HepG2 (cell line): Measurements from ENCODE around the gene SNAP47.

Experiments
- ATF1 ChIP-seq: IDR thresholded peaks from 2 replicates; pipeline ENCODE4 v1.6.1; 2016; ENCODE audit warnings: mild to moderate bottlenecking, control low read depth
- CTCF ChIP-seq: sonication (generic); formaldehyde crosslinking; IDR thresholded peaks from 2 replicates; pipeline ENCODE4 v1.5.0; 2020; ENCODE audit warnings: mild to moderate bottlenecking, missing genetic modification reagents, moderate library complexity
- ELF1 ChIP-seq: sonication (generic); formaldehyde crosslinking; IDR thresholded peaks from 2 replicates; pipeline ENCODE4 v1.4.0; 2020; ENCODE audit warnings: missing genetic modification reagents
- FOXA1 ChIP-seq, 2 experiments: fragments of 450-650 bp in 1 of 2; sonication (generic) in 1 of 2; formaldehyde crosslinking in 1 of 2; IDR thresholded peaks; 2 replicates each; pipeline versions ENCODE4 v1.4.0 to v1.6.1; 2016 to 2020; ENCODE audit warnings: missing genetic modification reagents in 1 of 2
- HDAC2 ChIP-seq: sonication (generic); formaldehyde crosslinking; IDR thresholded peaks from 2 replicates; pipeline ENCODE4 v1.4.0; 2020; ENCODE audit warnings: missing genetic modification reagents
- NPAS2 ChIP-seq: sonication (generic); formaldehyde crosslinking; IDR thresholded peaks from 2 replicates; pipeline ENCODE4 v1.8.0; 2022; ENCODE audit warnings: mild to moderate bottlenecking, missing genetic modification reagents, borderline replicate concordance
- POLR2A ChIP-seq, 2 experiments: IDR thresholded peaks; 2 replicates each; pipeline ENCODE4 v1.6.1; 2011; ENCODE audit warnings: low read depth in 2 of 2, low read length in 2 of 2, mild to moderate bottlenecking in 1 of 2, moderate library complexity in 1 of 2; ENCODE audit not compliant: insufficient read depth in 1 of 2
- RFX5 ChIP-seq: IDR thresholded peaks from 2 replicates; pipeline ENCODE4 v1.6.1; 2011; ENCODE audit warnings: low read depth, low read length, improper control_type of control experiment
- SRF ChIP-seq: IDR thresholded peaks from 2 replicates; pipeline ENCODE4 v1.6.1; 2011; ENCODE audit warnings: mild to moderate bottlenecking, low read depth, low read length, moderate library complexity
- ZNF136 ChIP-seq: sonication (generic); formaldehyde crosslinking; IDR thresholded peaks from 2 replicates; pipeline ENCODE4 v1.8.1; 2022; ENCODE audit warnings: low read depth, mild to moderate bottlenecking, moderate library complexity, missing genetic modification reagents
- ZNF24 ChIP-seq: fragments of 450-650 bp; IDR thresholded peaks from 2 replicates; pipeline ENCODE4 v1.6.1; 2017; ENCODE audit warnings: antibody characterized with exemption, mild to moderate bottlenecking
- ZNF432 ChIP-seq: sonication (generic); formaldehyde crosslinking; IDR thresholded peaks from 2 replicates; pipeline ENCODE4 v1.5.0; 2020; ENCODE audit warnings: missing genetic modification reagents, mild to moderate bottlenecking, borderline replicate concordance
- ZNF510 ChIP-seq: sonication (generic); formaldehyde crosslinking; IDR thresholded peaks from 2 replicates; pipeline ENCODE4 v1.4.0; 2020; ENCODE audit warnings: low read depth, mild to moderate bottlenecking, missing genetic modification reagents
- ZNF746 ChIP-seq: sonication (generic); formaldehyde crosslinking; IDR thresholded peaks from 2 replicates; pipeline ENCODE4 v1.8.0; 2022; ENCODE audit warnings: mild to moderate bottlenecking, missing genetic modification reagents

GRCh38 chr1:227791425-227792143 lies 56.3 kb downstream of the SNAP47 start:
- TF ChIP-seq ZNF746 (no peak), RFX5 (no peak), CTCF (no peak), POLR2A (IDR thresholded peaks at IDR 0.05; ENCODE audit: insufficient read depth in 1 of 2, low read depth in 2 of 2, low read length in 2 of 2) (no peak), ELF1 (CRISPR knock-in tag) (no peak), FOXA1 (IDR thresholded peaks at IDR 0.05) (no peak), FOXA1 (CRISPR knock-in tag; IDR thresholded peaks at IDR 0.05) (no peak), SRF (no peak), ATF1 (CRISPR knock-in tag) (no peak), ZNF432 (no peak), HDAC2 (no peak), ZNF510 (CRISPR knock-in tag) (no peak), NPAS2 (CRISPR knock-in tag) (no peak), ZNF136 (CRISPR knock-in tag) (no peak), ZNF24 (no peak)
